Stomach (tissue), 4 donors: ENCODE results near the gene SYTL5.

ENCODE experiments used
- POLR2A ChIP-seq, 4 donors: fragments of 450-650 bp; IDR thresholded peaks; one replicate each; pipeline ENCODE4 v1.6.1; 2016; ENCODE audit warnings: antibody characterized with exemption in 4 of 4, control low read depth in 2 of 4, mild to moderate bottlenecking in 1 of 4, moderate library complexity in 1 of 4
- POLR2AphosphoS5 ChIP-seq, 3 donors: sonication (generic); formaldehyde crosslinking; IDR thresholded peaks; one replicate each; pipeline ENCODE4 v1.6.1; 2016; ENCODE audit warnings: antibody characterized with exemption in 3 of 3
- TF ChIP-seq, protein P1 (sequence below), 7 experiments: fragments of 450-650 bp in 4 of 7; fragments of 200-600 bp in 3 of 7; sonication (generic) in 3 of 7; IDR thresholded peaks; one replicate each; pipeline ENCODE4 v1.5.1; 2016 to 2019; ENCODE audit warnings: antibody characterized with exemption in 7 of 7, control low read depth in 2 of 7, mild to moderate bottlenecking in 1 of 7

- TF ChIP-seq POLR2AphosphoS5 (IDR thresholded peaks at IDR 0.05): no peak
- no peak for TF ChIP-seq POLR2A (IDR thresholded peaks at IDR 0.05)
- TF ChIP-seq, protein P1, sequence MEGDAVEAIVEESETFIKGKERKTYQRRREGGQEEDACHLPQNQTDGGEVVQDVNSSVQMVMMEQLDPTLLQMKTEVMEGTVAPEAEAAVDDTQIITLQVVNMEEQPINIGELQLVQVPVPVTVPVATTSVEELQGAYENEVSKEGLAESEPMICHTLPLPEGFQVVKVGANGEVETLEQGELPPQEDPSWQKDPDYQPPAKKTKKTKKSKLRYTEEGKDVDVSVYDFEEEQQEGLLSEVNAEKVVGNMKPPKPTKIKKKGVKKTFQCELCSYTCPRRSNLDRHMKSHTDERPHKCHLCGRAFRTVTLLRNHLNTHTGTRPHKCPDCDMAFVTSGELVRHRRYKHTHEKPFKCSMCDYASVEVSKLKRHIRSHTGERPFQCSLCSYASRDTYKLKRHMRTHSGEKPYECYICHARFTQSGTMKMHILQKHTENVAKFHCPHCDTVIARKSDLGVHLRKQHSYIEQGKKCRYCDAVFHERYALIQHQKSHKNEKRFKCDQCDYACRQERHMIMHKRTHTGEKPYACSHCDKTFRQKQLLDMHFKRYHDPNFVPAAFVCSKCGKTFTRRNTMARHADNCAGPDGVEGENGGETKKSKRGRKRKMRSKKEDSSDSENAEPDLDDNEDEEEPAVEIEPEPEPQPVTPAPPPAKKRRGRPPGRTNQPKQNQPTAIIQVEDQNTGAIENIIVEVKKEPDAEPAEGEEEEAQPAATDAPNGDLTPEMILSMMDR (IDR thresholded peaks at IDR 0.05): no peak
These were observed 30.2 kb upstream of the SYTL5 start for GRCh38 chrX:37976153-37976552.
